ENCODE data around the gene MCTP2. TPM values are rescaled to one million over a fixed set of nuclear protein-coding genes. Genes with fewer than 3 reads are reported as not detected.

MCTP2 gene
- total and polyA plus RNA-seq, 2 of the 13 experiments (the other 11 are each of a cell fraction or from before 2014, with no cell fraction given): 5.1 to 8.6 TPM

- Histone ChIP-seq H3K4me2 (ENCODE audit: low read depth, low read length) (no peak overlapping the region), H3K79me2 (ENCODE audit: insufficient read depth, low read length) (no peaks in the 10 kb centered on the region), H3K27me3 (ENCODE audit: control insufficient read depth in 1 of 2, insufficient read depth in 2 of 2, low read length in 2 of 2) (no peaks in the 10 kb centered on the region), H2AFZ (ENCODE audit: low read length) (no peak overlapping the region), H4K20me1 (ENCODE audit: insufficient read depth, low read length) (no peaks in the 10 kb centered on the region), H3K9me3 (ENCODE audit: low read length) (no peaks in the 10 kb centered on the region), H3K9ac (ENCODE audit: insufficient read depth, low read depth, low read length) (no peak overlapping the region), H3K27ac (ENCODE audit: extremely low read length, insufficient read depth, low read length) (no peak overlapping the region), H3K4me3 (replicated peaks in 1 of 3; ENCODE audit: insufficient read depth in 1 of 3, low read depth in 2 of 3, low read length in 3 of 3) (no peak overlapping the region), H3K4me1 (ENCODE audit: insufficient read depth, low read length) (no peaks in the 10 kb centered on the region), H3K36me3 (replicated peaks in 1 of 2; ENCODE audit: control insufficient read depth in 1 of 2, insufficient read depth in 2 of 2, low read length in 2 of 2) (no peaks in the 10 kb centered on the region)
- in situ Hi-C loops (cut with HindIII; ENCODE audit: extremely low pct_ligation_motif_present, low pct_unique_long_range_greater_than_20kb): no loop called here
- WGBS (ENCODE audit: low lambda C conversion rate): 22% methylated on average over 6 of the region's 6 CpGs
- ATAC-seq: no peak
- no TSS peak for BruUV-seq (replicated peaks)
- ChIA-PET POLR2A (no interaction called here), CTCF (ENCODE audit: low intra/inter-chr PET ratio, low total read pairs) (no interaction called here)
- intact Hi-C loops (cut with micrococcal nuclease; ENCODE audit: unreplicated experiment): loop anchor here (1.0 to 5.0 kb wide), 2 partner anchors 54 to 259 kb away; no protein-coding TSS in a partner anchor
- no peak for FAIRE-seq
- peak; percentile 22 for DNase-seq (ENCODE audit: low spot score)
- TF ChIP-seq ZNF7 (CRISPR knock-in tag; IDR thresholded peaks at IDR 0.05): no peak
- TF ChIP-seq KDM6A (CRISPR knock-in tag; IDR thresholded peaks at IDR 0.05; ENCODE audit: low read depth): no peak
- no peak for TF ChIP-seq DNMT1 (CRISPR knock-in tag; IDR thresholded peaks at IDR 0.05)
- peak; percentile 42 for TF ChIP-seq HNRNPK (IDR thresholded peaks at IDR 0.05; ENCODE audit: low read depth, low read length, poor library complexity, severe bottlenecking)
- peak; percentile 46; the same call in 1 of the 2 replicates for TF ChIP-seq STAG1 (CRISPR knock-in tag; IDR thresholded peaks at IDR 0.05)
- no peak for TF ChIP-seq CEBPZ (IDR thresholded peaks at IDR 0.05; ENCODE audit: low read length)
- no peak for TF ChIP-seq ZSCAN20 (CRISPR knock-in tag; IDR thresholded peaks at IDR 0.05; ENCODE audit: borderline replicate concordance)
- peak; percentile 31; the same call in 1 of the 2 replicates for TF ChIP-seq CTCF (CRISPR knock-in tag; IDR thresholded peaks at IDR 0.05)
These were observed 181.8 kb downstream of the MCTP2 start for GRCh38 chr15:94412979-94413746.

All from HepG2 (cell line).